Naive thymus-derived CD4-positive, alpha-beta T cell (primary cell): ENCODE results near the gene TKT. TPM values are rescaled to one million over a fixed set of nuclear protein-coding genes. Genes with fewer than 3 reads are reported as not detected.

Source experiments
- ATAC-seq: fragments of 150-1000 bp; cut with Tn5 transposase; 2 replicates; pipeline ENCODE4 v1.10.0; 2021; ENCODE audit warnings: mild to moderate bottlenecking, moderate library complexity
- CTCF ChIA-PET: fragments of 350-600 bp; sonication (Branson Sonifier 250); formaldehyde crosslinking; loops from one replicate; lab custom pipeline; 2021; ENCODE audit warnings: antibody characterized with exemption; lab: Charles Lee
- POLR2A ChIA-PET: fragments of 350-600 bp; sonication (Branson Sonifier 250); formaldehyde crosslinking; loops from one replicate; lab custom pipeline; 2021; ENCODE audit warnings: antibody characterized with exemption, inconsistent platforms; lab: Charles Lee
- DNase-seq, 9 donors: peaks; one replicate each; pipeline versions ENCODE4 v3.0.0 to v3.0.0-alpha.2; 2020 to 2022; ENCODE audit warnings: mixed read lengths in 1 of 9
- H3K27ac ChIP-seq: one replicate; pipeline ENCODE4 v1.7.0; 2013; ENCODE audit warnings: mild to moderate bottlenecking, low read depth, low read length, moderate library complexity
- H3K27me3 ChIP-seq, 2 donors: one replicate each; pipeline ENCODE4 v1.7.0; 2013; ENCODE audit warnings: low read length in 2 of 2, mild to moderate bottlenecking in 2 of 2, moderate library complexity in 2 of 2; ENCODE audit not compliant: control insufficient read depth in 2 of 2, insufficient read depth in 2 of 2
- H3K36me3 ChIP-seq, 3 experiments: 1 replicate in 2 of 3; 2 replicates in 1 of 3; pipeline ENCODE4 v1.7.0; 2013; ENCODE audit warnings: low read length in 3 of 3, mild to moderate bottlenecking in 3 of 3, moderate library complexity in 1 of 3; ENCODE audit not compliant: insufficient read depth in 3 of 3, control insufficient read depth in 2 of 3
- H3K4me1 ChIP-seq, 2 donors: one replicate each; pipeline ENCODE4 v1.7.0; 2013; ENCODE audit warnings: low read length in 2 of 2, mild to moderate bottlenecking in 2 of 2, moderate library complexity in 1 of 2; ENCODE audit not compliant: control insufficient read depth in 2 of 2, insufficient read depth in 2 of 2
- H3K4me3 ChIP-seq: 2 replicates; pipeline ENCODE4 v1.7.0; 2013; ENCODE audit warnings: mild to moderate bottlenecking, low read length
- H3K9me3 ChIP-seq, 3 experiments: 1 replicate in 2 of 3; 2 replicates in 1 of 3; pipeline ENCODE4 v1.7.0; 2013; ENCODE audit warnings: low read length in 3 of 3; ENCODE audit not compliant: control insufficient read depth in 2 of 3
- H3K27ac Mint-ChIP-seq, 9 donors: one replicate each; pipeline ENCODE4 v1.8.0; 2020 to 2022; ENCODE audit warnings: mixed read lengths in 9 of 9, mild to moderate bottlenecking in 8 of 9, moderate library complexity in 5 of 9, inconsistent platforms in 2 of 9
- H3K27me3 Mint-ChIP-seq, 5 donors: one replicate each; pipeline ENCODE4 v1.8.0; 2021 to 2022; ENCODE audit warnings: mixed read lengths in 5 of 5, mild to moderate bottlenecking in 1 of 5
- H3K36me3 Mint-ChIP-seq, 5 donors: one replicate each; pipeline ENCODE4 v1.8.0; 2020 to 2022; ENCODE audit warnings: mixed read lengths in 5 of 5, mild to moderate bottlenecking in 3 of 5, inconsistent platforms in 1 of 5
- H3K4me1 Mint-ChIP-seq, 7 donors: one replicate each; pipeline ENCODE4 v1.8.0; 2020 to 2022; ENCODE audit warnings: mixed read lengths in 7 of 7, mild to moderate bottlenecking in 3 of 7, inconsistent platforms in 1 of 7
- H3K4me3 Mint-ChIP-seq, 10 donors: one replicate each; pipeline ENCODE4 v1.8.0; 2020 to 2022; ENCODE audit warnings: mild to moderate bottlenecking in 10 of 10, mixed read lengths in 10 of 10, moderate library complexity in 6 of 10, inconsistent platforms in 2 of 10
- H3K9me3 Mint-ChIP-seq, 11 donors: one replicate each; pipeline ENCODE4 v1.8.0; 2020 to 2022; ENCODE audit warnings: mixed read lengths in 11 of 11, mild to moderate bottlenecking in 4 of 11, inconsistent platforms in 1 of 11, moderate library complexity in 1 of 11
- intact Hi-C, 2 donors: fragments of 100-400 bp; cut with micrococcal nuclease; formaldehyde crosslinking; loops; one replicate each; pipeline ENCODE4 v1.15.1; 2023
- polyA plus RNA-seq, 2 donors: library from polyadenylated mRNA; unstranded; fragments of 300-500 nt; fragmentation: Illumina TruSeq; gene quantifications; one replicate each; pipeline ENCODE4 v1.2.3, GENCODE V29; 2021
- total RNA-seq, 6 experiments: library from RNA in 5 of 6; stranded (reverse) in 5 of 6; gene quantifications; 1 replicate in 5 of 6; 2 replicates in 1 of 6; pipeline ENCODE4 v1.2.3 and lab custom pipeline; 2021 to 2026

TKT gene
- total and polyA plus RNA-seq, 7 experiments from 2014 or later = 60.7 to 333 (median 91.7) TPM

DNA sequence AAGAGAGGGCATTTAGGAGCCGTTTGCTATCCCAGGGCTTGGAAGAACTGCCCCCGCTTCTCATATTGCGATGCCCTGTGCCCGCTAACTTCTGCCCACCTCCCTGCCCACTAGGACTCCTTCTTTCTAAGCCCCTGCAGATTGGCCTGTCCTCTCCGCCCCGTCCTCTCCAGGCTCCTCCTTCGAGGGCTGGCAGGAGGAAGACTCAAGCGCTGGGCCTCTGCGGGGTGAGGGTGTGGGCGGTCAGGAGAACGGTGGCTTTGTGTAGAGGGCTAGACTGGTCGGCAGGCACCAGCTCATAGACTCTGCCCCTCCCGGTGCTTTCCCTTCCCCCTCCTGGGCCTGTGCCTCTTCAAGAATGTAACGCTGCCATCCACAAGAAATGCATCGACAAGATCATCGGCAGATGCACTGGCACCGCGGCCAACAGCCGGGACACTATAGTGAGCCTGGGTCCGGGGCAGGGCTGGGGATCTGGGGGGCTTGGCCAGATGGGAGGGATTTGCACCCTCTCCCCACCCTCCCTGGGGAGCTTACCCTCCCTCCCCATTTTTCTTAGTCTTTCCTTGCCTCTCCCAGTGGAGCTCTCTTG lies 73.0 kb downstream of the TKT start:
- no peaks in the 10 kb centered on the region for H3K27me3 Mint-ChIP-seq
- no peak for ATAC-seq
- H3K4me3 Mint-ChIP-seq = no peak overlapping the region
- H3K9me3 ChIP-seq = no peaks in the 10 kb centered on the region
- H3K27ac Mint-ChIP-seq = no peak overlapping the region
- H3K4me1 ChIP-seq = no peaks in the 10 kb centered on the region
- no peak overlapping the region for H3K4me3 ChIP-seq
- no peak overlapping the region for H3K27ac ChIP-seq
- no peak for DNase-seq
- peaks cover 0 to 86% (median 0%) of the 10 kb centered on the region in 3 experiments for H3K36me3 ChIP-seq
- no peaks in the 10 kb centered on the region for H3K27me3 ChIP-seq
- no peaks in the 10 kb centered on the region for H3K9me3 Mint-ChIP-seq
- H3K4me1 Mint-ChIP-seq = peaks cover 0 to 9% (median 0%) of the 10 kb centered on the region in 7 donors
- H3K36me3 Mint-ChIP-seq = peaks cover 4 to 42% (median 5%) of the 10 kb centered on the region in 5 donors
- POLR2A ChIA-PET = no interaction called here
- intact Hi-C loops = no loop called here
- CTCF ChIA-PET = no interaction called here

DNA sequence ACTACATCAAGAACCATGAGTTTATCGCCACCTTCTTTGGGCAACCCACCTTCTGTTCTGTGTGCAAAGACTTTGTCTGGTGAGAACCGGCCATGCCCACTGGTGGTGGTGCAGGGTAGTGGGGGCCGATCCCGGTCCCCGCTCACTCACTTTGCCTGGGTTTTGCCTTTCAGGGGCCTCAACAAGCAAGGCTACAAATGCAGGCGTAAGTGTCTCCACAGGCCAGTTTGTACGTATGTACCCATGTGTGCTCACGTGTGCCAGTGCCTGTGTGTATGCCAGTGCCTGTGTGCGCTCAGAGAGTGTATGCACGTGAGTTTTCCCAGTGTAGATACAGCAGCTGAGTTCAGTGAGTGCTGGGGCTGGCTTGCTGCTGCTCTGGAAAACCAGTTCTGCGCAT lies 74.3 kb downstream of the TKT start:
- peaks cover 0 to 9% (median 0%) of the 10 kb centered on the region in 7 donors for H3K4me1 Mint-ChIP-seq
- no peak for DNase-seq
- intact Hi-C loops = no loop called here
- POLR2A ChIA-PET = no interaction called here
- H3K9me3 ChIP-seq = no peaks in the 10 kb centered on the region
- H3K27me3 ChIP-seq = no peaks in the 10 kb centered on the region
- no peaks in the 10 kb centered on the region for H3K27me3 Mint-ChIP-seq
- H3K27ac ChIP-seq = no peak overlapping the region
- peaks cover 0 to 42% (median 5%) of the 10 kb centered on the region in 5 donors for H3K36me3 Mint-ChIP-seq
- peaks cover 0 to 76% (median 0%) of the 10 kb centered on the region in 3 experiments for H3K36me3 ChIP-seq
- H3K4me1 ChIP-seq = no peaks in the 10 kb centered on the region
- CTCF ChIA-PET = no interaction called here
- no peak overlapping the region for H3K4me3 ChIP-seq
- no peak overlapping the region for H3K27ac Mint-ChIP-seq
- no peak overlapping the region for H3K4me3 Mint-ChIP-seq
- no peaks in the 10 kb centered on the region for H3K9me3 Mint-ChIP-seq
- ATAC-seq = no peak

DNA sequence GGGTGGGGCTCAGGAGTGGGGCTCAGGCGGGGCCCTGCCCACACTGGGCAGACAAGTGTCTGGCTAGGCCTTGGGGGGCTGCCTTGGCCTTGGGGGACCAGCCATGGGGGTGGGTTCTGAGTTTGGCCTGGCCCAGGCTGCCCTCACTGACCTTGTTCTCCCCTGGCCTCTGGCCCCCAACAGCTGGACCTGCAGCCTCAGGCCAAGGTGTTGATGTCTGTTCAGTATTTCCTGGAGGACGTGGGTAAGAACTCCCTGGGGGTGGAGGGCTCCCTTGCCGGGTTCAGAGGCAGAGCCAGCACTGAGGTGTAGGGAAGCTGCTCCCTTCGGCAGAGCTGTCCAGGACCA lies 74.8 kb downstream of the TKT start:
- Histone ChIP-seq H3K27me3 (no peaks in the 10 kb centered on the region), H3K27ac (no peak overlapping the region), H3K36me3 (peaks cover 0 to 71% (median 0%) of the 10 kb centered on the region in 3 experiments), H3K9me3 (no peaks in the 10 kb centered on the region), H3K4me1 (no peaks in the 10 kb centered on the region), H3K4me3 (no peak overlapping the region)
- no peak overlapping the region for H3K4me3 Mint-ChIP-seq
- ATAC-seq = no peak
- no peak overlapping the region for H3K27ac Mint-ChIP-seq
- H3K27me3 Mint-ChIP-seq = no peaks in the 10 kb centered on the region
- intact Hi-C loops = no loop called here
- DNase-seq = no peak
- CTCF ChIA-PET = no interaction called here
- POLR2A ChIA-PET = no interaction called here
- H3K4me1 Mint-ChIP-seq = peaks cover 0 to 9% (median 0%) of the 10 kb centered on the region in 7 donors
- H3K36me3 Mint-ChIP-seq = peaks cover 0 to 40% (median 5%) of the 10 kb centered on the region in 5 donors
- no peaks in the 10 kb centered on the region for H3K9me3 Mint-ChIP-seq

DNA sequence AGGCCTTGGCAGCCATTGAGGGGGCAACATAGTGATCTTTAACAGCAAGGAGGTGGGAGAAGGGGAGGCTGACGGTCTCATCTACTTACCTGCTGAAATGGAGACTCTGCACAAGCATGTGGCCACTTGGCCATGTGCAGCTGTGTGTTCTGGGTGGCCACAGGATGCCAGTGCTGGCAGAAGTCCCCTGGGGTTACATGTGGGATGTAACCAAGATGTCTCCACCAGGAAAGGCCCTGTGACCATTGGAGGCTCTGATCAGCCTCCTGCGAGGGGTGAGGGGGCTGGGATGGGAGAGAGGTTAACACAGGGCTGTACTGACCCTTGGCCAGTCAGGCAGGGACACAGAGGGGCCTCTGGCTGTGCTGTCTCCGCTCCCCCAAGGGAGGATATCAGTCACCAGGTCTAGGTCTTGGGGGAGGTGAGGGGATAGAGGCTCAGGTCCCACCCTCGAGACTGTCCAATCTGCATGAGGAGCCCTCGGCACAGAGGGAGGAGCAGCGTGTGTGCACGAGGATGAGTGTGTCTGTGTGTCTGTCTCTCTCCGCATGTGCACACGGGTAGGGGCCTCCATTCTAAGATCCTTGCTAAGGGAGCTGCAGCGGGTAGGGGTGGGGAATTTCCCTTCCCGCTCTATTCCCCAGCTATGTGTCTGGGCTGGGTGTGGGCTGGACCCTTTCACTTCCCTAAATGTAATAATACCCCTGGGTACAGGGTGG lies 75.4 kb downstream of the TKT start:
- H3K27me3 ChIP-seq = no peaks in the 10 kb centered on the region
- no peaks in the 10 kb centered on the region for H3K9me3 ChIP-seq
- Mint-ChIP-seq H3K27me3 (no peaks in the 10 kb centered on the region), H3K4me3 (no peak overlapping the region), H3K36me3 (peaks cover 0 to 34% (median 5%) of the 10 kb centered on the region in 5 donors), H3K27ac (no peak overlapping the region), H3K9me3 (no peaks in the 10 kb centered on the region), H3K4me1 (peaks cover 0 to 10% (median 0%) of the 10 kb centered on the region in 7 donors)
- H3K4me3 ChIP-seq = no peak overlapping the region
- POLR2A ChIA-PET = no interaction called here
- CTCF ChIA-PET = no interaction called here
- no peaks in the 10 kb centered on the region for H3K4me1 ChIP-seq
- ATAC-seq (peak; percentile 78), DNase-seq (no peak)
- intact Hi-C loops = no loop called here
- no peak overlapping the region for H3K27ac ChIP-seq
- H3K36me3 ChIP-seq = peaks cover 0 to 65% (median 0%) of the 10 kb centered on the region in 3 experiments

DNA sequence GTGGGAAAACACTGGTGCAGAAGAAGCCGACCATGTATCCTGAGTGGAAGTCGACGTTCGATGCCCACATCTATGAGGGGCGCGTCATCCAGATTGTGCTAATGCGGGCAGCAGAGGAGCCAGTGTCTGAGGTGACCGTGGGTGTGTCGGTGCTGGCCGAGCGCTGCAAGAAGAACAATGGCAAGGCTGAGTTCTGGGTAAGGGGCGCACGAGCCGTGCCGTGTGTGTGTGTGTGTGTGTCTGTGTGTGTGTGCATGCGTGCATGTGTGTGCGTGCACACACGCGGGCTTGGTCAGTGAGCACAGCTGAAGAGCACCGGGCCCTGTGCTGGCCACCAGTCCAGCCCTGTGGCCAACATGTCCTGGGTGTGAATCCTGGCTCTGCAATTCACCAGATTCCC lies 76.2 kb downstream of the TKT start:
- no peak overlapping the region for H3K27ac Mint-ChIP-seq
- Histone ChIP-seq H3K9me3 (no peaks in the 10 kb centered on the region), H3K4me1 (no peaks in the 10 kb centered on the region), H3K4me3 (no peak overlapping the region), H3K27ac (no peak overlapping the region), H3K36me3 (peaks cover 0 to 57% (median 0%) of the 10 kb centered on the region in 3 experiments), H3K27me3 (no peaks in the 10 kb centered on the region)
- H3K36me3 Mint-ChIP-seq = peaks cover 0 to 29% (median 0%) of the 10 kb centered on the region in 5 donors
- H3K4me3 Mint-ChIP-seq = no peak overlapping the region
- intact Hi-C loops = no loop called here
- H3K27me3 Mint-ChIP-seq = no peaks in the 10 kb centered on the region
- ChIA-PET POLR2A (no interaction called here), CTCF (no interaction called here)
- H3K4me1 Mint-ChIP-seq = peaks cover 0 to 10% (median 0%) of the 10 kb centered on the region in 7 donors
- DNase-seq = no peak
- no peaks in the 10 kb centered on the region for H3K9me3 Mint-ChIP-seq
- ATAC-seq = no peak

DNA sequence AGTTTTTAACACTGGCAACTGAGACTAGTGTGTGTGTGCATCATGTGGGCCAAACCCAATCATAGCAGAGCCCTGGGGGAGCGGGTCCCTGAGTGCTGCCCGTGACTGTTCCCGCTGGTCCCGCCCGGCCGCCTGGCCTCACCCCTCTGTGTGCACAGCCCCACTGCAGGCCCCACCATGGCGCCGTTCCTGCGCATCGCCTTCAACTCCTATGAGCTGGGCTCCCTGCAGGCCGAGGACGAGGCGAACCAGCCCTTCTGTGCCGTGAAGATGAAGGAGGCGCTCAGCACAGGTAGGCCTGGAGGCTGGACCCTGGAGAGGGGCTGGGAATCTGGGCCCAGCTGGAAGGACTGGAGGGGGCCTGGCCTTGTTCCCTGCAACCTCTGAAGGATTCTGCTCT lies 77.6 kb downstream of the TKT start:
- no peak overlapping the region for H3K4me3 Mint-ChIP-seq
- Histone ChIP-seq H3K36me3 (peaks cover 0 to 51% (median 0%) of the 10 kb centered on the region in 3 experiments), H3K27me3 (no peaks in the 10 kb centered on the region), H3K4me3 (no peak overlapping the region), H3K27ac (no peak overlapping the region), H3K9me3 (no peaks in the 10 kb centered on the region), H3K4me1 (no peaks in the 10 kb centered on the region)
- peaks cover 0 to 29% (median 3%) of the 10 kb centered on the region in 5 donors for H3K36me3 Mint-ChIP-seq
- CTCF ChIA-PET = no interaction called here
- no peaks in the 10 kb centered on the region for H3K9me3 Mint-ChIP-seq
- DNase-seq (no peak), ATAC-seq (no peak)
- H3K27ac Mint-ChIP-seq = no peak overlapping the region
- H3K27me3 Mint-ChIP-seq = no peaks in the 10 kb centered on the region
- intact Hi-C loops = no loop called here
- POLR2A ChIA-PET = no interaction called here
- peaks cover 0 to 14% (median 0%) of the 10 kb centered on the region in 7 donors for H3K4me1 Mint-ChIP-seq
